ENCODE data around the gene ASH1L.

The ASH1L gene

DNA sequence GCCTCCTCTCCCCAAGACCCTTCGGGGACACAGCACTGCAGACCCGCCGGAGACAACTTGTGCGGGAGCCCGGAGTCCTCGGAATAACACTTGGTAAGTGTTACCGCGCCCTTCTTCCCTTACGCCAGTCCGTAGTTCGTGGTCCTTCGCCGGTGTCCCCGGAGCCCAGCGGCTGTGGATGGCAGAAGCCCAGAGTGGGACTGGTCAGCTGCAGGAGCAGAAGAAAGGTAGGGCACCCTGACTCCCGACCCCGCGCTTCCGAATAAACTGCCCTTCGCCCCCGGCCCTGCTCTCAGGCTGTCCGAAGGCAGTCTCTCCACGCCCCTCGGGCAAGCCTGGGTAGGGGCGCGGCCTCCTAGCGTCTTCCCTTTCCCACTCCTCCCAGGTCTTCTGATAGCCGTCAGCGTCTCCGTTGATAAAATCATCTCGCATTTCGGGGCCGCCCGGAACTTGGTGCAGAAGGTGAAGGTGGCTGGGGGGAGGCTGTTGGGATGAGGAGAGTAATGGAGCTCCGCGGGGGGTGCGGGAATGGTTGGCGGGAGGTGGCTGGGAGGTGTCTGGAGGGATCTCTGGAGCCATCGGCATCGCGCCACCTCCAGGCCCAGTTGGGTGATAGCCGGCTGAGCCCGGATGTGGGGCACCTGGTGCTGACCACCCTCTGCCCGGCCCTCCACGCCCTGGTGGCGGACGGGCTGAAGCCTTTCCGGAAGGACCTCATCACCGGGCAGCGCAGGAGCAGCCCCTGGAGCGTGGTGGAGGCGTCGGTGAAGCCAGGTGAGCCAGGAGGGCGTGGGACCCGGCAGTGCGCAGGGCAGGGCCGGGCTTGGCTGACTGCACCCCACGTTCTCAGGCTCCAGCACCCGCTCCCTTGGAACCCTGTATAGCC is 237.6 kb downstream of the ASH1L start:
- DNase-seq, result no peak

DNA sequence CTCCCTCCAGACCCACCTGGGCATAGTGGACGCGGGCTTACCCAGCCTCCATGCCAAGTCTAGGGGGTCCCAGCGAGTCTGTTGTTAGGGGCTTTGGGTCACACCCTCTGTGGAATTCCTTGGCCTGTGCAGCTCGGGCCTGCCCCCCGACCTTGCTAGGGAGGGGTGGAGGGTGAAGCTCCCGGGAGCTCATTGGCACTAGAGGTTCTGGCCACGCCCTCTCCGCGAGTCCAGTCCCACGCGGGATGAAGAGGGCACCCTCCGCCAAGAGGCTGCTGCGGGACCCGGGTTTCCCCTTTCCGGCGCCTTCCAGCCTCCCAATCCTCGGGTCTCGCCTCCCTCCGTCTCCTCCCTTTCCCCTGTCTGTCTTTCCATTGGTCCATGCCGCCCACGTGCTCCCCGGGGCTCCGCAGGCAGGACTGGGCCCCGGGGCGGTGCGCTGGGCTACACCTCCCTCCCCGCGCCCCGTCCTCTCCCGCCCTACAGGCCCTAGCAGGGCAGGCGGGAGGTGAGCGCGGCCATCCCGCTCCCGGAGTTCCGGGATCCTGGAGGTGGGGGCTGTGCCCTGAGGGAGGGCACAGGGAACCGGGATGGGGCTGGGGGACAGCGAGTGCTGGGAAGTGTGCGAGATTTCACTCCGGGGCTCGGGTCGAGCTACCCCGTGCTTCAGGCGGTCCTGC is 238.4 kb downstream of the ASH1L start:
- DNase-seq, result peak; percentile 91

DNA sequence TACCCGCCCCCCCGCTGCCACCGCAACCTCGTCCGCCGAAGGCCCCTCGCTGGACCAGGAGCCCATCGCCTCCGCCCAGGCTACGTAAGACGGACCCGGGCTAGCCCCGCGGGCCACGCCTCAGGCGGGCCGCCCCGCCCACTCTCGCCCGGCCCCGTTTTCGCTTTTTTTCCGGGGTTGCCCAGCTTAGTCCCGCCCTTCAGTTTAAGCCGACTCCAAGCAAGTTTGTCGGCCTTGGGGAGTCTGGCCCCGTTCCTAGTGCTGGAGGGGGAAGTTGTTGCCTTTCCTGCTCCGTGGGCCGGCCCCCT is 238.9 kb downstream of the ASH1L start:
- DNase-seq, result peak; percentile 82

DNA sequence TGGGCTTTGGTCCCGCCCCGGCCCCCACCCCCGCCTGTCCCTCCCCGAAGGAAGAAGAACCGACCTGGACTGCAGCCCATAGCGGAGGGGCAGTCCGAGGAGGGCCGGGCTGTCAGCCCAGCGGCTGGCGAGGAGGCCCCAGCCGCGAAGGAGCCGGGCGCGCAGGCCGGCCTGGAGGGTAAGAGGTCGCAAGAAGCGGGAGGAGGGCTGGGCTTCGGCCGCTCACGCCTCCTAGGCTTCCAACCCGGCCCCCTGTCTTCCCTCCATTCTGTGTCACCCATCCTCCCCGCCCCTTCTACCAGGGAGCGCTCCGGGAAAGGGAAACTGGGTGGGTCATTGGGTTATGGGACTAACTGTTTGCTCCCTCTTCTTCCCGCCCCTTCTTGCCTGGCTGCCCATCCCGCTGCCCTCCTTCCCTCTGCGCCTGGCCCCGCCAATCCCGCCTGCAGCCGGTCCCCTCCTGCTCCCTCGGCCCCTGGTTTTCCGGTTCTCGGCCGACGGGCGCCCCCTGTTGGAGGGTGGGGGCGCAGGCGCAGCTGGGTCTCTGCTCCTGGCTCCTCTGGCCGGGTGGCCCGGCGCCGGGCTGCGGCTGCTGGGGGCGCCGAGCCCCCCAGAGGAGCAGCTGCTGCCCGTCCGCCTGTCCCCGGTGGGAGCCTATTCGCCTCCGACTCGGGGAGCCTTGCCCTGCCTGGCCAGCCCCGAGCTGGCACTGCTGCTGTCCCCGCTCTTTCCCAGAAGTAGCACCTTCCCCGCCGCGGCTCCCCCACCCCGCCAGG is 239.5 kb downstream of the ASH1L start:
- peak; percentile 88 for DNase-seq

DNA sequence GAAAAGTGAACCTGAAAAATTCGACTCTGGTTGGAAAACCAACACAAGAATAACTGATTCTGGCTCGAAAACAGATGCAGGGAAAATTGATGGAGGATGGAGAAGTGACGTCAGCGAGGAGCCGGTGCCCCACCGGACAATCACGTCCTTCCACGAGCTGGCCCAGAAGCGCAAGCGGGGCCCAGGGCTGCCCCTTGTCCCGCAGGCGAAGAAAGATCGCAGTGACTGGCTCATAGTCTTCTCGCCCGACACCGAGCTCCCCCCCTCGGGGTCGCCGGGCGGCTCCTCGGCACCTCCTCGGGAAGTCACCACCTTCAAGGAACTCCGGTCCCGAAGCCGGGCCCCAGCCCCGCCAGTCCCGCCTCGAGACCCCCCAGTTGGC is 240.0 kb downstream of the ASH1L start:
- DNase-seq, result no peak

DNA sequence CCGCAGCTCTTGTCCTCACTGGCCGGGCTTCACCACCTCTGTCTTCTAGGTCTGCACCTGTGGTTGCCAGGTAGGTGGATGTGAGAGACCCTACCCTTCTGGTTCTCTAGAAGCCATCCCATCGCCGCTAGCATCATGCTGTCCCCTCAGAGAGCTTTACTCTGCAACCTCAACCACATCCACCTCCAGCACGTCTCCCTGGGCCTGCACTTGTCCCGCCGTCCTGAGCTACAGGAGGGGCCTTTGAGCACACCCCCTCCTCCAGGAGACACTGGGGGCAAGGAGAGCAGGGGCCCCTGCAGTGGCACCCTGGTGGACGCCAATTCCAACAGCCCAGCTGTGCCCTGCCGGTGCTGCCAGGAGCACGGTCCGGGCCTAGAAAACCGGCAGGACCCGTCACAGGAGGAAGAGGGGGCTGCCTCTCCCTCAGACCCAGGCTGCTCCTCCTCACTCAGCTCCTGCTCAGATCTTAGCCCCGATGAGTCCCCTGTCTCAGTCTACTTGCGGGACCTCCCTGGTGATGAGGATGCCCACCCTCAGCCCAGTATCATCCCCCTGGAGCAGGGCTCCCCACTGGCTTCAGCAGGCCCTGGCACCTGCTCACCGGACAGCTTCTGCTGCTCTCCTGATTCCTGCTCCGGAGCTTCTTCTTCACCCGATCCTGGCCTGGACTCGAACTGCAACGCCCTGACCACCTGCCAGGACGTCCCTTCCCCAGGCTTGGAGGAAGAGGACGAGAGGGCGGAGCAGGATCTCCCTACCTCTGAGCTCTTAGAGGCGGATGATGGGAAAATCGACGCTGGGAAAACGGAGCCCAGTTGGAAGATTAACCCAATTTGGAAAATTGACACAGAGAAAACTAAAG is 240.7 kb downstream of the ASH1L start:
- no peak for DNase-seq

DNA sequence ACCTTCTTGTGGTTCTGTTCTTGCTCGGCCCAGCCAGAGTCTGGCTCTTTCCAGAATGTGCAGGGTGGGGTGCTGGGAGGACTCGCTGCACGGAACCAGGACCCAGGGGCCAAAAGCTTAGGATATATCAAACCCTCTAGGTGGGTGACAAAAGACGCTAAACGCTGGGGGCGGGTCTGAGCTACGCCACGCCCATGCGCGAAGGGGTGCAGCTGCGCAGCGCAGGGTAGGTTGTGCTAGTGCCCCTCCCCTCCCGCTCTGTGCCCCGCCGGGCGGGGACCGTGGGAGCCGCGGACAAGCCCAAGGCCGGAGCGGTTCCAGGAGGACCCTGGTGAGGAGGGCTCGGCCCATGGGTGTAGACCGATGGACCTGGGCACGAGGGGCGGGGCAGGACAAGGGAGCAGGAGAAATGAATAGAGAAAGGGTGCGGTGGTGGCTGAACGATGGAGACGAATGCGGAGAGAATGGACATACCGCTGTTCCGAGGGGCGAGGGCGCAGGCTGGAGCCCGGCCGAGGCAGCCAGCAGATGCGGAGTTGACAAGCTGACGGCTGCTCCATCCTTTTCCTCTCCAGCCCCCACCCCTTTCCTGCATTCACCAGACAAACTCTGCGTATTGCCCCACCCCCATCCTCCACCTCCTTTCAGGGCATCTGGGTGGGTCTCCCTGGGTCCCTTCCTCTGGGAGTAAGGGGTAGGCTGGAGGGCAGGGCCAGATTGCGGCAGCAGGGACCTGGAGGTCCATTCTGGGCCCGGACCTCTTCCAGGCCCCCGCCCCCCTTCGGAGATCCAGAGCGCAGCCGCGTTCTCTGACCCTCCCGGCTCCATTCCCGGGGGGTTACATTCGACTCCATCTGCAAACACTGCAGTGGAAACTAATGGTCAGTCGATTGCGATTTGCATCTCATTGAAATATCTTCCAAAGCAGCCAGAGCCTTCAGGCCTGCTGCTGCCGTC is 241.7 kb downstream of the ASH1L start, which contains the start of gene RUSC1:
TSS of gene RUSC1 (plus strand) at position 234 of the 957 bp plus-strand sequence. CDS start 880 bp downstream, outside the sequence.
- DNase-seq, result peak; percentile 75

DNA sequence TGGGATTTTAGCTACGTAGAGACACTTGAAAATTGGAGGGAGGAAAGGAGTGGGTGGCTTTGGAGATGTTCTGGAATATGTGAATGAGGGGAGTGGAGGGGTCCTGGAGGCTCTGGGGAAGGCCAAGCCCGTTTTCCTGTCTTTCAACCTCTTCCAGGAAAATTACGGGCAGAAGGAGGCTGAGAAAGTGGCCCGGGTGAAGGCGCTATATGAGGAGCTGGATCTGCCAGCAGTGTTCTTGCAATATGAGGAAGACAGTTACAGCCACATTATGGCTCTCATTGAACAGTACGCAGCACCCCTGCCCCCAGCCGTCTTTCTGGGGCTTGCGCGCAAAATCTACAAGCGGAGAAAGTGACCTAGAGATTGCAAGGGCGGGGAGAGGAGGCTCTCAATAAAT is 242.4 kb downstream of the ASH1L start:
- DNase-seq, result no peak

DNA sequence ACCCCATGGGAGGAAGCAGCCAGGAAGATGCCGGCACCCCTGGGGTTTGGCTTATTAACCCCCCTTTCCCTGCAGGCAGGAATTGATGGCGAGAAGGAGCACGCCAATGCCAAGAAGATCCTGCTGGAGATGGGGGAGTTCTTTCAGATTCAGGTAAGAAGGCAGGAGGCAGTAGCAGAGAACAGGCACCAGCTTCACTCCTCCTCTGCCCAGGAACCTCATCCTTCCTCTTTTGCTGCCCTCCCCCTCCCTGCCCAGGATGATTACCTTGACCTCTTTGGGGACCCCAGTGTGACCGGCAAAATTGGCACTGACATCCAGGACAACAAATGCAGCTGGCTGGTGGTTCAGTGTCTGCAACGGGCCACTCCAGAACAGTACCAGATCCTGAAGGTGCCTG is 243.1 kb downstream of the ASH1L start:
- DNase-seq, result no peak

DNA sequence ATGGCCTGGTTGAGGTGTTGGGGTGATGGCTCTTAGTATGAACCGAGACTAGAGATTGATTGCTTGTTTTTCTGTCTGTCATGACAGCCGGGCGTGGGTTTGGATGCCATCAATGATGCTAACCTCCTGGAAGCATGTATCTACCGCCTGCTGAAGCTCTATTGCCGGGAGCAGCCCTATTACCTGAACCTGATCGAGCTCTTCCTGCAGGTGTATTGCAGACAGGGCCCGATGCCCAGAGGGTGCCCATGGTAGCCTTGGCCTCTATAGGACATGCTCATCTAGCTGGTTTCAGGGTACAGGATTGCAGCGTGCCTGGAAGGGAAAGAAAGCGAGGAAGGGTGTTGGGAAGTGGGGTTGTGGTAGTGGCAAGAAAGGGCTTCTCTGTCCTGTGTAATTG is 244.5 kb downstream of the ASH1L start:
- no peak for DNase-seq

DNA sequence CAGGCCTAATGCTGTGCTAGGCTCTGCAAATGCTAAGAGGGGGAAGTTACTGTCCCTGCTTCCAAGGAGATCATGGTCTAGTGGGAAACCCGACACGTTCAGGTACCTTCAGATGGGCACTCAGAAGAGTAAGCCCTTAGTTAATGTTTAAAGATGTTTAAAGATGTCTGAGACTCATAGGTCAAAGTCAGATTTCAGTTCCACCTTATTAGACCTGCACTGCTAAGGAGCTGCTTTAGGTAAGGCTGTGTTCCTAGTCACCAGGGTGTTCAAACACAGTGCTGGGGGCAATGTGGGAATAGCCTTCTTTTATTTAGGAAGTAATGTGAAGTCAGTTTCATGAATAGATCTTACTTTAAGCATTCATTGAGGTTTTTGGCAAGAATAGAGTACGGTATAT is 245.7 kb downstream of the ASH1L start:
- DNase-seq, result no peak

DNA sequence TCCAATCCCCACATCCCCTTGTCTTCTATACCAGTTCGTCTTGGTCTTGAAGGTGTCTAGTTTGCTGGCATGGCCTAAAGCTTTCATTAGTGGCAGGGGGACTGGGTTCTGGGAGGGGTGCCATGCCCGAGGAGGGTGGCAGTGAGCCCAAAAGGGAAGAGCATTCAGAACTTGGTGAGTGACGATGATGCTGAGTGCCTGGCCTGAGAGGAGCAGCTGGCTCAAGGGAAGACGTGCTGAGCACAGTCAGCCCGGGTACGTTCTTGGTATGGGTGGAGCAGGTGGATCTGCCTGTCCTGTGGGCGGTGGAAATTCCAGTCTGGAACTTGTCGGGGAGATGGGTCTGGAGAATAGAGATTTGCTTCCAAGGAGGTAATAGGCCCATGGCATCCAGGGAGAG is 249.3 kb downstream of the ASH1L start:
- no peak for DNase-seq

DNA sequence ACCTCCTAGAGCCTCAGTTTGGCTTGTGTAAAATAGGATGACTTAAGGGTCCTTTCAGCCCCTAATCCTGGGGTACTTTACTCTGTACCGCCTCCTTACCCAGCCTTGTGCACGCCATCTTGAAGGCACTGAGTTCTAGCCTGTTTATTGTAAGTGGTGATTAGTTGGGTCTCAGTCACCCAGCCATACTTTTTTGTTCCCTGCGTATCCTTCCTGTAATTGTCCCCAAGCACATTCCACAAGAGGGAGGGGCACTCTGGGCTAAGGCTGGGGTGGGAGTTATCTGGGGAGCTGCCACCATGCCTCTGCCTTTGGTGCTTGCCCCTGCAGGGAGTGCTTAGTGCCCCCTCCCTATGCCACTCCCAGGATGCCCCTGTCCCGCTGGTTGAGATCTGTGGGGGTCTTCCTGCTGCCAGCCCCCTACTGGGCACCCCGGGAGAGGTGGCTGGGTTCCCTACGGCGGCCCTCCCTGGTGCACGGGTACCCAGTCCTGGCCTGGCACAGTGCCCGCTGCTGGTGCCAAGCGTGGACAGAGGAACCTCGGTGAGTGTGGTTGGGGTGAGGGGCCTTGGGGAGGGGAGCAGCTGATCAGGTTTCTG is 253.1 kb downstream of the ASH1L start:
- DNase-seq, result no peak

DNA sequence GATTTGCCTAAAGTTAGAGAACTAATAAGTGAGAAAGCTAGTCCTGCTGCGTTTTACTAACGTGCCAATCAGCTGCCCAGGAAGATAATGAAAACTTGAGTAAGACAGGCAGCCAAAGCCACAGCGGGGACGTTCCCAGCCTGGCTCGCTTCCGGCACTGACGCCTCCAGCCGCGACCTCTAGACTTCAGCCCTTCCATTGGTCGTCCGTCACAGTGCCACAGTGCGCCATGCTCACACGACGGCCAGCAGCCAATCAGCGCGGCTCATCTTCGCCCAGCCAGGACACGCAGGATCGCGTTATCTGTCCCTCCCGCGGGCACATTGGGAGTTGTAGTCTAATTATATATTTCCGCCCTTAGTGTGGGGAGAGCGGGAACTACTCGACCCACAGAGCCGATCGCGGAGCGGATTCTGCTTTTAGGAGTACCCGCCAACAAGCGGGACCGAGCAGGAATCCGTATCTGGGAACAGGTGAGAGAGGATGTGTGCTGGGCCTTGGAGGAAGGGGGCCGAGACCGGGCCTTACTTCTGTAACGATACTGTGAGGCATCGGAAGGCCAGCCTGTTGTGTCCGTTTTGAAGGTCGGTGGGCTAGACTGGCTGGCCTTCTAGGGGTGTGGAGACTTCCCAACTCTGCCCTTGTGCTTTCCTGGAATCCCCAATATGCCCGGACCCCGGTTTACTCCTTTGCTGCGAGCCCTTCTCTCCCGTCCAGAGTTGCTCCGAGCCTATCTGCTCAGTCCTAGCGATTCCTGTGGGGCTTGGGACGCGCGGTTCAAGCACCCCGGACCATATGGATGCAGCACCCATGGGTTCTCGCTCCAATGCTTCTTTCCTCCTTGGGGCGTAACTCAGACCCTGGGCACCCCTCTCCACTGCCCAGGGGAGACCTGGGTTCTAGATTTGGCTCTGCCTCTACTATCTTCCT is 253.8 kb downstream of the ASH1L start, which contains the start of gene FDPS:
TSS of gene FDPS (plus strand) at position 374 of the 930 bp plus-strand sequence. CDS start 924 bp downstream, outside the sequence.
- DNase-seq, result peak; percentile 97

DNA sequence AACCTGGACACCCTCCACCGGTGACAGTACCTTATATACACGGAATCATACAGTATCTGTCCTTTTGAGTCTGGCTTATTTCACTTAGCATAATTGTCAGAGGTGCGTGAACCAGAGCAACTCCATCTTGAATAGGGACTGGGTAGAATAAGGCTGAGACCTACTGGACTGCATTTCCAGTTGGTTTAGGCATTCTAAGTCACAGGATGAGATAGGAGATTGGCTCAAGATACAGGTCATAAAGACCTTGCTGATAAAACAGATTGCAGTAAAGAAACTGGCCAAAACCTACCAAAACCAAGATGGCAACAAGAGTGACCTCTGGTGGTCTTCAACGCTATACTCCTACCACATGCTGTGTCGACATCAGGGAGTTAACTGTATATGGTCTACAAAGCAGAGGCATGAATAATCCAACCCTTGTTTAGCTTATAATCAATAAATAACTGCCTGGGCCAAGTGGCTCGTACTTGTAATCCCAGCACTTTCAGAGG is 255.3 kb downstream of the ASH1L start:
- DNase-seq, result no peak

DNA sequence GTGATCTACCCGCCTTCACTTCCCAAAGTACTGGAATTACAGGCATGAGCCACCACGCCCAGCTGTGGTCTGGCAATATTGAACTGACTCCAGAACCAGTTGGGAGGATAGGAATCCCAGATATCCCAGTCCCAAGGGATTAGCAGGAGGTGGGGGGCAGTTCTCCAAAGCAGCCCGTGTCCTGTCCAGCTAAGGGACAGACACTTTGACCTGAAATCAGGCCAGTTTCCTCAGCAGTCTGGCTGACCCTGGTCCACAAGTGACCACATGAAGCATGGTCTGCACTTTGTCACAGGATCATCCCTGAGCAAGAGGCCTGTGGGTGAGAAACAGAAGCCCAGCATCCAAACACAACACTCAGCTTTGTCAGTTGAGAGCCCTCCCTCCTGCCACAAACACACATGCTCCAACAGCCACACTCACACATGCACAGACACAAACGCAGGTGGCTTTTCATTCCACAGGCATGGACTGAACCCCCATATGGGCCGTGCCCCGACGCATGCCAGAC is 256.7 kb downstream of the ASH1L start:
- DNase-seq, result no peak

DNA sequence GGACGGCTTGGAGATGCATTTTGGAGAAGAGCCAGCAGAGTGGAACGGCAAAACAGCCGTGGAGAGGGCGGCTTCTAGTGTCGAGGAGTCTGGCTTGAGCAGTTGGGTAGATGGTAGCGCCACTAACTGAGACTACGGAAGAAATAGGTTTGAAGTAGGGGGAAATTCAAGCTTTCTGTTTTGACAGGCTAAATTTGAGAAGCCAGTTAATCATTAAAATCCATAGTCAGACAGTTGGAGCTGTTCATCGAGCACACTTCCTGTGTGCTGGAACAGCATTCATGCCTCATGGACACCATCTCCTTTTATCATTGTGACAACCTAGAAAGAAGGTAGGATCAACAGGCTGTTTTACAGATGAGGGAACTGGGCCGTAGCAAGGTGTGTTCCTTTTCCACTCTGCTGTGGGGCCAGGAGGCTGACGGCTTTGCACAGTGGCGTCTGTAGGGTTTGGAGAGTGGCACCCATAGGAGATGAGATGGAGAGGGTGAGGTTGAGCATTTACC is 258.0 kb downstream of the ASH1L start:
- DNase-seq, result no peak

DNA sequence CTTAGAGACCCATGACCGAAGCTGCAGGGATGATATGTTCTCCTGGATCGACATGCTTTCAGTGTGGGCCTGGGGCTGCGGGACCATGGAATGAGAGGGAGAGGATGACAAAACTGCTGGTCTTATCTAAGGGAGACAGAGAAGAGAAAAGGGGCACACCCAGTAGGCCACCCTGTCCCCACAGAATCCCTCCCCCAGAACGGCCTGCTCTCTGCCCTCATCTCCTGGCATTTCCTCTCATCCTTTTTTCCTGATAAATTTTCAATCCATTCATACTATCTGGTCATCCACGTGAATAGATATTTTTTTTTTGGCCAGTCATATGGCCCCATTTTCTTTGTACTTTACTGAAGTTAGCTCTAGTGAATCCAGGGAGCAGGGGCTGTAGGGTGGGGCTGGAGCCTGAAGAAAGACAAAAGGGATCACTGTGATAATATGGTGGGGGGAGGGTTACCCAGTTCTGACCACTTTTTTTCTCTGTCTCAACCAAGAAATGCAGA is 261.2 kb downstream of the ASH1L start, which contains the start of gene PKLR:
TSS of gene PKLR (minus strand) at position 97 of the 500 bp plus-strand sequence. CDS start at position 54, 43 bp downstream.
- no peak for DNase-seq
